ENCODE data around the gene SEMA6A.

Gene SEMA6A

GRCh38 chr5:116419258-116419657, 155.4 kb downstream of the SEMA6A start:
- TF ChIP-seq, protein P1, sequence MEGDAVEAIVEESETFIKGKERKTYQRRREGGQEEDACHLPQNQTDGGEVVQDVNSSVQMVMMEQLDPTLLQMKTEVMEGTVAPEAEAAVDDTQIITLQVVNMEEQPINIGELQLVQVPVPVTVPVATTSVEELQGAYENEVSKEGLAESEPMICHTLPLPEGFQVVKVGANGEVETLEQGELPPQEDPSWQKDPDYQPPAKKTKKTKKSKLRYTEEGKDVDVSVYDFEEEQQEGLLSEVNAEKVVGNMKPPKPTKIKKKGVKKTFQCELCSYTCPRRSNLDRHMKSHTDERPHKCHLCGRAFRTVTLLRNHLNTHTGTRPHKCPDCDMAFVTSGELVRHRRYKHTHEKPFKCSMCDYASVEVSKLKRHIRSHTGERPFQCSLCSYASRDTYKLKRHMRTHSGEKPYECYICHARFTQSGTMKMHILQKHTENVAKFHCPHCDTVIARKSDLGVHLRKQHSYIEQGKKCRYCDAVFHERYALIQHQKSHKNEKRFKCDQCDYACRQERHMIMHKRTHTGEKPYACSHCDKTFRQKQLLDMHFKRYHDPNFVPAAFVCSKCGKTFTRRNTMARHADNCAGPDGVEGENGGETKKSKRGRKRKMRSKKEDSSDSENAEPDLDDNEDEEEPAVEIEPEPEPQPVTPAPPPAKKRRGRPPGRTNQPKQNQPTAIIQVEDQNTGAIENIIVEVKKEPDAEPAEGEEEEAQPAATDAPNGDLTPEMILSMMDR (IDR thresholded peaks at IDR 0.05; ENCODE audit: poor library complexity, severe bottlenecking): no peak
- Histone ChIP-seq H3K27me3 (ENCODE audit: insufficient read depth, poor library complexity, severe bottlenecking) (no peaks in the 10 kb centered on the region), H3K36me3 (ENCODE audit: low read depth) (no peaks in the 10 kb centered on the region), H3K27ac (ENCODE audit: poor library complexity, severe bottlenecking) (no peak overlapping the region), H3K4me3 (ENCODE audit: severe bottlenecking) (no peak overlapping the region), H3K9me3 (ENCODE audit: severe bottlenecking) (no peaks in the 10 kb centered on the region), H3K4me1 (ENCODE audit: insufficient read depth, poor library complexity, severe bottlenecking) (no peaks in the 10 kb centered on the region)
- DNase-seq (ENCODE audit: low spot score): no peak
- ATAC-seq (ENCODE audit: low read depth): no peak

DNA sequence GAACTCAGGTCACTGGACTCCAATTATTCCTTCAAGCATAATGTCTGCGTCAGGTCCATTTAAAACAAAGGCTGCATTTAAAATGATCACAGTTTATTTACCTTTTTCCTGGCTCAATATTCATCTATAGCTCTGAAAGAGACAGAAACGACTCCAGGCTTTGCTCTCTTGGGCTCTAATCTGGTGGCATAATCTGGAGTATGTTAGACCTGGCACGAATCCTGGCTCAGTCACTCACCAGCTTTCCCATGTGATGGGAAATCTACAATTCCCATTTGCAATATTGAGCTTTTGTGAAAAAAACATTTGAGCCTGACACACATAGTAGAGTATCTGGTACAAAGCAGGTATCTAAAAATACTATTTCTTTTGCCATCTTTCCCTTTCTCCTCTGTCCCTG, 155.8 kb downstream of the SEMA6A start:
- ATAC-seq (ENCODE audit: low read depth) (no peak), DNase-seq (ENCODE audit: low spot score) (no peak)
- H3K4me1 ChIP-seq (ENCODE audit: insufficient read depth, poor library complexity, severe bottlenecking): no peaks in the 10 kb centered on the region
- H3K27ac ChIP-seq (ENCODE audit: poor library complexity, severe bottlenecking): no peak overlapping the region
- no peak overlapping the region for H3K4me3 ChIP-seq (ENCODE audit: severe bottlenecking)
- TF ChIP-seq, protein P1 (IDR thresholded peaks at IDR 0.05; ENCODE audit: poor library complexity, severe bottlenecking): no peak
- no peaks in the 10 kb centered on the region for H3K27me3 ChIP-seq (ENCODE audit: insufficient read depth, poor library complexity, severe bottlenecking)
- no peaks in the 10 kb centered on the region for H3K36me3 ChIP-seq (ENCODE audit: low read depth)
- H3K9me3 ChIP-seq (ENCODE audit: severe bottlenecking): no peaks in the 10 kb centered on the region

DNA sequence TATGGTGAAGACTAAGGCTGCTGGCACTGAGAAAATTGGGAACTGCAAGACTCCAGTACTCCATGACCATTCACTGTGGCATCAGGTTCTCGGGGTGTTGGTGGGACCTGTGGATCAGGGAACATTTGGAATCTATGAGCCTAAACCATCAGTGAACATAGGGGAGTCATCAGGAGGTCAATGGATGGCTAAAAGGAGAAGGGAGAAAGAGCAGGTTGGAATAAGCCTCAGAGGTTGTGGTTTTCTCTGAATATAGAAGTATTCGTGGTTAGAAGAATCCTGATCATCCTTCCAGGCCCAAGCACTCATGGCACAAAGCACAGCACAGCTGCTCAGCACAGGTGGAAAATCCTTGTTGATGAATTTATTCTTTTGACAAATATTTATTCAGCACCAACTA, 156.6 kb downstream of the SEMA6A start:
- ATAC-seq (ENCODE audit: low read depth) (no peak), DNase-seq (ENCODE audit: low spot score) (no peak)
- no peaks in the 10 kb centered on the region for H3K36me3 ChIP-seq (ENCODE audit: low read depth)
- no peak overlapping the region for H3K4me3 ChIP-seq (ENCODE audit: severe bottlenecking)
- H3K4me1 ChIP-seq (ENCODE audit: insufficient read depth, poor library complexity, severe bottlenecking): no peaks in the 10 kb centered on the region
- TF ChIP-seq, protein P1 (IDR thresholded peaks at IDR 0.05; ENCODE audit: poor library complexity, severe bottlenecking): no peak
- no peaks in the 10 kb centered on the region for H3K9me3 ChIP-seq (ENCODE audit: severe bottlenecking)
- no peak overlapping the region for H3K27ac ChIP-seq (ENCODE audit: poor library complexity, severe bottlenecking)
- no peaks in the 10 kb centered on the region for H3K27me3 ChIP-seq (ENCODE audit: insufficient read depth, poor library complexity, severe bottlenecking)

DNA sequence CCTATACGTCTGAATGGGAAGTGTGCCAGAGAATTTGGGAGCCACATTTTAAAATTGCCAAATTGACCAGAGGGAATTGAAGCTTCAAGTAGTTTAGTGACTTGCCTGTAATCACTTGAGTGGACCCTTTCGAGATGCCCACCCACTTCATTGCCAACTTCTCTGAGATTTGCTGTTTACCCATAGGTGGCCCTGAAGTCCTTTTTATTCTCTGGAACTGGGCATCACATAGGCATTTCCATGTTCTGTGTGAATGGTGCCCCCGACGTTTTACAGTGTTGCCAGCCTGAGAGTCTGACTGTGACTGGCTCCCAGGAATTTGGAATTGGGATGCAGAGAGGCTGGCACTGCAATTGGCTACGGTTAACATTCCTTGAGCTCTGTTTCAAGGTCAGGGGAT, 158.6 kb downstream of the SEMA6A start:
- DNase-seq (ENCODE audit: low spot score): no peak
- Histone ChIP-seq H3K4me1 (ENCODE audit: insufficient read depth, poor library complexity, severe bottlenecking) (no peaks in the 10 kb centered on the region), H3K9me3 (ENCODE audit: severe bottlenecking) (no peaks in the 10 kb centered on the region), H3K4me3 (ENCODE audit: severe bottlenecking) (no peak overlapping the region), H3K27me3 (ENCODE audit: insufficient read depth, poor library complexity, severe bottlenecking) (no peaks in the 10 kb centered on the region), H3K27ac (ENCODE audit: poor library complexity, severe bottlenecking) (no peak overlapping the region), H3K36me3 (ENCODE audit: low read depth) (no peaks in the 10 kb centered on the region)
- TF ChIP-seq, protein P1 (IDR thresholded peaks at IDR 0.05; ENCODE audit: poor library complexity, severe bottlenecking): no peak
- no peak for ATAC-seq (ENCODE audit: low read depth)

GRCh38 chr5:116415182-116415581, 159.4 kb downstream of the SEMA6A start:
- no peaks in the 10 kb centered on the region for H3K36me3 ChIP-seq (ENCODE audit: low read depth)
- H3K4me1 ChIP-seq (ENCODE audit: insufficient read depth, poor library complexity, severe bottlenecking): no peaks in the 10 kb centered on the region
- H3K9me3 ChIP-seq (ENCODE audit: severe bottlenecking): no peaks in the 10 kb centered on the region
- H3K4me3 ChIP-seq (ENCODE audit: severe bottlenecking): no peak overlapping the region
- H3K27ac ChIP-seq (ENCODE audit: poor library complexity, severe bottlenecking): no peak overlapping the region
- H3K27me3 ChIP-seq (ENCODE audit: insufficient read depth, poor library complexity, severe bottlenecking): no peaks in the 10 kb centered on the region
- DNase-seq (ENCODE audit: low spot score) (no peak), ATAC-seq (ENCODE audit: low read depth) (no peak)
- TF ChIP-seq, protein P1 (IDR thresholded peaks at IDR 0.05; ENCODE audit: poor library complexity, severe bottlenecking): no peak

All from RWPE2 (cell line).